NCI-H1092 treated with DMSO at 0.1 percent for 48 hours (cell line): ENCODE measurements around the gene DICER1.

Source experiments
- DNase-seq: peaks from one replicate; lab custom pipeline; 2025; lab: John Stamatoyannopoulos, UW

The DICER1 gene

GRCh38 chr14:95038521-95039250 lies 118.6 kb downstream of the DICER1 start:
- no peak for DNase-seq

- no peak for DNase-seq
Observed at GRCh38 chr14:95037273-95037672, 120.1 kb downstream of the DICER1 start.
